Stimulated activated CD8-positive, alpha-beta memory T cell treated with anti-CD3 and anti-CD28 coated beads, Interleukin-7, amount 100 ng/mL, for 4 hours (primary cell): ENCODE results near the gene ELAVL2.
"Not testable (repeated sequence)": the region's sequence is repeated elsewhere in the genome, so short reads cannot be mapped to it uniquely, and the experiment has no call there.

Source experiments
- DNase-seq, 2 donors: peaks; one replicate each; pipeline ENCODE4 v3.0.0-alpha.2; 2020; ENCODE audit warnings: low read depth in 2 of 2

The ELAVL2 gene

DNA sequence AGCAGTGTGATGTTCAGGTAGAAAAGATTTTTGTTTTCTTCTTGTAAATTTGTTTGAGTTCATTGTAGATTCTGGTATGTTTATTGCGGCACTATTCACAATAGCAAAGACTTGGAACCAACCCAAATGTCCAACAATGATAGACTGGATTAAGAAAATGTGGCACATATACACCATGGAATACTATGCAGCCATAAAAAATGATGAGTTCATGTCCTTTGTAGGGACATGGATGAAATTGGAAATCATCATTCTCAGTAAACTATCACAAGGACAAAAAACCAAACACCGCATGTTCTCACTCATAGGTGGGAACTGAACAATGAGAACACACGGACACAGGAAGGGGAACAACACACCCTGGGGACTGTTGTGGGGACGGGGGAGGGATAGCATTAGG is 103.0 kb downstream of the ELAVL2 start:
- not testable (repeated sequence) for DNase-seq

DNA sequence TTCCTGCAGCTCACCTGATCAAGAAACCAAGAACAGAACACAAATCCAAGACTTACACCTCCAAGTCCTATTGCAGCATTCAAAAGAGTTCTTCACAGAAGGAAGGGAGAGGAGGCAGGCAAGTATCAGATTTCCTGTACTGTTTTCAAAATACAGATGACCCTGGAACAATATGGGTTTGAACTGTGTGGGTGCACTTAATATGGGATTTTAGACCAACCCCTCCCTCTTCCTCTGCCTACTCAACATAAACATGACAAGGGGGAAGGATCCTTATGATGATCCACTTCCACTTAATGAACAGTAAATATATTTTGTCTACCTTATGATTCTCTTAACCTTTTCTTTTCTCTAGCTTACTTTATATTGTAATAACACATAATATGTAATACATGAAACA is 104.6 kb downstream of the ELAVL2 start:
- DNase-seq: no peak

DNA sequence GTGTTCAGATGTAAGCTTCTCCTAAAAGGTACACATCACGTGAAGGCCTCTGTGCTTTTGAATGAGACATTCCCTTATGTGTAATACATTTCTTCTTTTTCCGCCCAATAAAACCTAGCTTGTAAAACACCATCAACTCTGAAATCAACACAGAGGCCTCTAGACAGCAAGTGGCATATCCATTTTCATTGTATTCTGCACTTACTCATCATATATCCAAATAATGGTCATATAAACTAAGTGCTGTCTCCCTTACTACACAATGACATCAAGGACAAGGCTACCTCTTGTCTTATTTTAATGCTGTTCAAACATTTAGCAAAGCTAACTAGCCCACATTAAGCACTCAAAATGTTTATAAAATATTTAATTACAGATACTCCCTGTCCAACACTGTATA is 108.5 kb downstream of the ELAVL2 start:
- DNase-seq: no peak

DNA sequence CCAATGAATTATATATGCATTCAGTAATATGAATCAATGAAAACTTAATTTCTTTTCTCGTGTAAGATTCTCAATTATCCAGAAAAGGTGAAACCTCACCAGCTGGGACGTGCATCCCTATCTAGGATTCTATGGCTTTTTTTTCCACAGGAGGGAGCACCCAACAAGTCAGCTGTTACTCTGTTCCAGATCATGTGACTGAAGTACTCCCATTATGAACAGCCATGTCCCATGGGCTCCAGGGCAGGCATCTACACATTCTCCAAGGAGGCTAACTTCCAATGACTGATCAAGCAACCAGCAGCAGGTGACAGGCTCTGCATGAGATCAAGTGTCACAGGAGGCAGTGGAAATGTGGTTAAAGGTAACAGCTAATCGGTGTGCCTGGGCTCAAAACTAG is 118.8 kb downstream of the ELAVL2 start:
- no peak for DNase-seq

DNA sequence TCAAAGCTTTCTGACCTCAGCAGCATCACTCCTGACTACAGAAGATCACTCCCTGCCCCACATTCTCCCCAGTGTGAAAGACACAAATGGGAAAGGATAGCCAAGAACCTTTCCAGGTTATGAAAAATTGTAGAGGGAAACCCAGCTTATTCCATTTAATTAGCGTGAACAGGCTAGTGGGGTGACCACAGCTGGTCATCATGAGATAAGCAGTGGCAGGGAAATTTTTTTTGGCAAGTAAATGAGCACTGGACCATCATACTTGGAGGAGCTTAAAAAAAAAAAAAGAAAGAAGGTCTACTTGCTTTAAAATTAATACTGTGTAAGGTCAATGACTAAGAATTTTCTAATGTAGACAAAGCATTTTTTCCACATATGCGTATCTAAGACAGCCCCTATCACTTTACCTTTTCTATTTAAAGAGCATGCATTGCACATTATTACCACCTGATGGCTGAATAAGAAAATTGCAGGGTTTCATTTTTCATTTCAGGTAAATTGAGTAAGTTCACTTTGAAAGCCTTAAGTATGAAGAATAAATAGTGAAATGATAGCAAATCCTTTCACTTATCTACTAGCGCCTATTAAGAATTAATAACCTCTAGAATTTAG is 123.6 kb downstream of the ELAVL2 start:
- no peak for DNase-seq

DNA sequence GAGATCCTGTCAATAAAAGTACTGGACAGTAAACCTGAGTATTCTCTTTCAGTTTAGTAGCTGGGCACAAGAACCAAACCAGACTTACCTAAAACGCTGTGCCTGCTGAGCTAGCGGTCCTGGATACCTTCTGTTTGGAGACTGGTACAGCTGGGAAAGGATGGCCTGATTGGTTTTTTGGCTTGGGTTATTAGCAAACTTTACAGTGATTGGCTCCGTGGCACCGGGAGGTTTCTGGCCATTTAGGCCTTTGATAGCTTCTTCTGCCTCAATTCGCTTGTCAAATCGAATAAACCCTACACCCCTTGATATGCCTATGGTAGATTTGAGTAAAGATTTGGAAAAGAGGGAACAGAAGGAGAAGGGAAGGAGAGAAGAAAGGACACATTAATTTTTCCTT is 124.7 kb downstream of the ELAVL2 start:
- DNase-seq: no peak

DNA sequence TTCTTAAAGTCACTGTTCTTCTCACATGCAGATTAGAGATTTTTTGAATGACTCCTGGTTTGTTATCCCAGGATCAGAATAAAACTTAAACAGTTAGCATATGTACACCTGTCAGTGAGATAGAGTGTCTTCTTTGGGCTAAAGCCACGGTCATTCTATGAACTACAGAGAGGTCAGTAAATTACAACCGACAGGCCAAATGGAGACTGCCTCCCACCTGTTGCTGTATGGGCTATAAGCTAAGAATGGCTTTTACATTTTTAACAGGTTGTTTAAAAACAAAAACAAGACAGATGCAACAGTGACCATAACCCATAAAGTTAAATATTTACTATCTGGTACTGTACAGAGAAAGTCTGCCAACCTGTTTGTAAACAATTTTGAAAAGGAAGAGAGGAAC is 125.7 kb downstream of the ELAVL2 start:
- no peak for DNase-seq

DNA sequence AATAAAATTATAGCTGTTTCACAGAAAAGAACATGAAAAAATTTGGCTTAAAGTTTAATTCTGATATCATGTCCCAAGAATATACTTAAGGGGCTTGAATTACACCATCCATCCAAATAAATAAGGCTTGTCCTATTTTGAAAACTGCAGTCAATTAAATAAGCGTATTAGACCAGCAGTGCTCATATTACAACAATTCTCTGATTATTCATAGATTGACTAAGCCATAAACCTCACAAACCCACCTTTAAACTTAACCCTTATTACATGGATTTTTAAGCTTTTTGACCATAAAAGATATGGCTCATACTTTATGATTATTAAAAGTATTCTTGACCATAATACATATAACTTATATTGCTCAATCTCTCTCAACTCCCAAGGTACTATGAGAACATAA is 127.9 kb downstream of the ELAVL2 start:
- no peak for DNase-seq

DNA sequence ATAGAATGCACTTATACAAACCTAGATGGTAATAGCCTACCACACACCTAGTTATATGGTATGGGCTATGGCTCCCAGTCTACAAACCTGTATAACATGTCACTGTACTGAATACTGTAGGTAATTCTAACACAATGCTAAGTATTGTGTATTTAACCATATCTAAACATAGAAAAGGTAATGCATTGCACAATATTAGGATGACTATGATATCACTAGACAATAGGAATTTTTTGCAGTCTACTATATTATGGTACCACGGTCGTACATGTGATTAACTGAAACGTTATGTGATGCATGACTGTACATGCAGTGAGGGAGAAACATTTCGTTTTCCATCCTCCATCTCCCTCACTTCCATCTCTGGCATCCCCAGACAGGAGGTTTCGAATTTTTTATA is 130.5 kb downstream of the ELAVL2 start:
- no peak for DNase-seq

DNA sequence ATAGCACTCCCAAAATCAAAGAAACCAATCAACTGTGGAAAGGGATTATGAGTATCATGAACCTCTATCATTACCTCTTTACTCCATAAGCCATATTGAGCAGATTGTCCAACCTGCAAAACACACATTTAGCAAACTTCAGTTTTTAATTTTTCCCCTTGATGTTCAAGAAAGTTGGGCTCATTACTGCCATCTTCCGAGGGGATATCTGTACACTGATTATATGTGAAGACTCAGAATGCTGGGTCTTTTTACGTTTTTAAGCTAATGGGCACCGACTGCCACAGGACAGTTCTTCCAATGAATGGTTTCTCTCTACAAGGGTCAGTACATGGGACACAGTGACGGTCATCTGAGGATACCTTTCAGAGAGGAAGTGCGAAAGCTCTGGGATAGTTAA is 132.7 kb downstream of the ELAVL2 start:
- DNase-seq: no peak

DNA sequence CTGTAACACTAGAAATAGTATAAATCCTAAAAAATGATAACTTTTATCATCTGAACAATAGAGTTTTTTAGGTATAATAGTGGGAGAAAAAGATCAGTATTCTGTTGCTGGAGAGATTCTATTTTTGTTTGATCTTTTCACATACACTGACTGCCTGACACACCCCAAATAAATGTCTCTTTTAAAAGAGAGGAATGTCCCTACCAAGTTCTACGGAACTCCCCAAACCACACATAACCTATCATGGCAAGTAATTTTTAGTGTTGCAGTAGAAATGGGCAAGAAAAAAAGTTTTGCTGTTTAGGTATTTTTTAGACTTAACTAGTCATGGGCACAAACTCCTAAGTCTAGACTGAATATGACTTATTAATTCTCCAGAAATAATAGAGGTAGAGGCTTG is 139.1 kb downstream of the ELAVL2 start:
- no peak for DNase-seq

DNA sequence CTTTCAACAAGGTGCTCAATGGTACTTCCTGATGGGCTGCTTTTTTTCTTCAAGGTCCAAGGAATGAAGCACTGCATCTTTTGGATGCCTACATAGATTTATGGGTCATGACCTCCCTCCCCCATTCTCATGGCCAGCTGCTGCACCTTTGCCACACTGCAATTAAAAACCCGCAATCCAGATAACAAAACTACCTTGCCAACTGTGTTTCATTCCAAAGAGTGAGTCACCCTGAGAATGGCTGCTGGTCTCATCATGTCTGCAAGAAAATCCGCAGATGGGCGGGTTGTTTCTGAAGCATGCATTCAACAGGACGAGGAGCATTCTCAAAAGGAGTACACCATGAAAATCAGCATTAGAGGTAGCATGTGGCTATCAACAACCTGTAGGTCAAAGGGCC is 139.8 kb downstream of the ELAVL2 start:
- no peak for DNase-seq

DNA sequence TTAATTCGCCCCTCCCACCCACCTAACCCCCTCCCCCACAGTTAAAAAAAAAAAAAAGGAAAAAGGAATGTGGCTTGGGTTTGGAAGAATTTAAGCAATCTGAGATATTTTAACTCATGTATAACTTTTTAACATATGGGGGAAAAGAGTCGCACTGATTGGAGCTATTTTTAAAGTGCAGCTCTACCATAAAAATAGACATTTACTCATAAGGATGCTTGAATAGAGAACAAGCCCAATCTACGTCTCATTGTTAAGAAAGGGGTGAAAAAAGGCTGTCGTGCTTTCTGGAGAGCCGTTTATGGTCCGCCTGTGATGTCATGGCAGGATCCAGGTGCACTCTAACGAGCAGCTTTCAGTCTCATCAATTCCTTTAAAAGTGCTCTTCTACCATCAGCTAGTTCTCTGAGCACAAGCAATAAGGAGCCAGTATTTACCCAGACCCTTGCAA is 142.4 kb downstream of the ELAVL2 start:
- DNase-seq: no peak

DNA sequence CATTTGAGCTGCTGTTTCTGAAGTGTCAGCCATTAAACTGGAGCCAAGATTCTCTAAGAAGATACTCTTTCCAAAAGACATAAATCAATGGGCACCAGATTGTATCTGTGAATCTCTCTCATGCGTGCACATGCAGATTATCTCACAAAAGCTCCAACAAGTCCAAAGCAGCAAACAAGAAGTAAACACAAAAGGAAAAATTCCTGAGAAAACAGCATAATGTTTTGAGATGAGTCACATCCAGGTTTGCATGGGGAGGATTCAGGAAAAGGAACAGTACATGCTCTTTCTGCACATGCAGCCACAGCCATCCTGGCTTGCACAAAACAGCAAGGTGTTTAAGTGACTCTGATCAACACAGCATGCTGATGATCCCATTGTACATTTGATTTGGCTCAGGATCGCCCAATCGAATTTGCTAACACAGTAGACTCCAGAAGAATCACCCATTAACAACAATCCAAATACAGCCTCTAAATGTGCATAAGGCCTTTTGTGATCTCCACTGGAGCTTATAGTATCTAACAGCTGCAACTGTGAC is 143.1 kb downstream of the ELAVL2 start:
- no peak for DNase-seq

DNA sequence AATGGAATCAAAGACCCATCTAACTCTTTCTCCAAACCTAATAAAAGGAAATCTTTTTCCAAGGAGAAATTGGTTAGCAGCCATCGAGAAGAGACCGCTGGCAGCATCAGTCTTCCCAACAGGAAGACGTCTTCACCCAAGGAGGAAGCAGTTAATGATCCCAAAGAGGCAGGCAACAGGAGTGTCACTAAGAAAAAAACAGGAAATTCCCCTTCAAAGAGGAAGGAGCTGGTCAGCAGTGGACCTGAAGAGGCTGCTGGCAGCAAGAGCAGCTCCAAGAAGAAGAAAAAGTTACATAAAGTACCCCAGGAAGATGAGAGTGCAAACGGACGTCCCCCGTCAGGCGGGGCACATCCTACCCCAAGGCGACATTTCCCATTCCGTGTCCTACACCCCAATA is 143.7 kb downstream of the ELAVL2 start:
- no peak for DNase-seq

DNA sequence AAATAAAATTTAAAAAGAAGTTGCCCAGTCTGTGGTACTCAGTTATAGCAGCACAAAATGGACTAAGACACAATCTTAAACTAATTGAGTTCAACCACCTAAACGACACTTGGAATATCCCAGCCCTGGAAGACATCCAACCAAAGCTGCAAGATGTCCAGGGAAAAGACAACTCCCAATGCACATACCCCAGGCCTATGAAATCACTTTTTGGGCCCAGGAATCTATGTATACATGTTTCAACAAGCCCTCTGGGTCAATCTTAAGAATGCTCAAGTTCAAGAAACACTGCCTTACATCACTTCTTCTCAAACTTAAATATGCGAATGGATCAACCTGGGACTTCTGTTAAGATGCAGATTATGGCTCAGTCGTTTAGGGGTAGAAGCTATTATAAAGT is 148.6 kb downstream of the ELAVL2 start:
- DNase-seq: no peak

DNA sequence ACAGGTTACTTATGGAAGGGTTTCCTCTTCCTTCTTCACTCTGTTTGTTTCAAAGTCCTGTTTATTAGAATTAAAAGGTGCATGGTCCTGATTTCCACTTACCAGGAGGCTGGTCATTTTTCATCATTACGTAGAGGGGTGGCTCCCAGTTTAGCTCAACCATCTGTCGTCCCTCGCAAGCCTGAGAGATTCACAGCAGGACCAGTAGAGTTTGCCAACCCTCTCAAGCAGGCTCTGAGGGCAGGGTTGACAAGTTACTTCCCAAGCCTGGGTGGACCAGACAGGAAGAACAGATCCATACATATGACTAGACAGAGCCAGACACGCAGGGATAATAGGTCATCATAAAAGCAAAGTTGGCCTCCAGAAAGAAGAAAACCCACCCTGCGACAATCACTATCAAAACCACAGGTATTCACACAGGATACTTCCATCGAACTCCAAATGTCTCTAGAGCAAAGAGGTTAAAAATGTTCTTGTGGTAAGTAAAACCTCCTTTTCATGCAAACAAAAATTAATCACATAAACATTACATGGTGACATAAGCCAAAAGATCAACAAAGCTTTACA is 151.9 kb downstream of the ELAVL2 start:
- DNase-seq: no peak

DNA sequence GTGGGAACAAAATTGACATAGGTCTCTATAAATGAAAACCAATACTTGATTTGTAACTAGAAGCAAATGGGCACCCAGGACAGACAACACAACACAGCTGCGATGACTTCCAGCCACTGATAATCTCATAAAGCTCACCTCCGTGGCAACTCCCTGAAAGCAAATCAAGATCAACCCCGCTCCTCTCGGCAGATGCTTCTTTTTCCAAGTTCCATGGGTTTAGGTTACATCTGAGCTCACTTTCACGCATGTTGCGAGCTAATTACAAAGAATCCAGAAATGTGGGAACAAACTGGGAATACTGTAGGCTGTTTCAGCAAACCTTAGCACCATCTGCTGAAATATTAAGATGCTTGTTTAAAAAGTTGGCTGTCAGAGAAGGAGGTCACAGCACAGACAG is 153.9 kb downstream of the ELAVL2 start:
- DNase-seq: no peak

DNA sequence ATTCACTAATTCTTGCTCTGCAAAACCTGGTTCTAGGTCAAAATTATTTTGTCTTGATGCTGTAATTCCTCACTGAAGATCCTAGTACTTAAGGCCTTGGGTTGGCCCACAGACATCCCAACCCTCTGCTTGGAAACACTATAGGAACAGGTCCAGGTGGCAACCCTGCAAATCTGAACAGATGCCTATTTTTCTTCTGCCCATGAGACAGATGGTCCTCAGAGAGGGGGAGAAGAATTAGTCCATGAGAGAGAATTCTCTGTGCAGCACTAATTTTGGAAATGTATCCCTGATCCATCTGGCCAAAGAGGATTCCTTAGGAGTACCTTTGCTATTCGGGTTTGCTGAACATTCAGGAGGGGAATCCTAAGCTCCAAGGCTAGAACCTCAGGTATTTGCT is 156.3 kb downstream of the ELAVL2 start:
- no peak for DNase-seq

DNA sequence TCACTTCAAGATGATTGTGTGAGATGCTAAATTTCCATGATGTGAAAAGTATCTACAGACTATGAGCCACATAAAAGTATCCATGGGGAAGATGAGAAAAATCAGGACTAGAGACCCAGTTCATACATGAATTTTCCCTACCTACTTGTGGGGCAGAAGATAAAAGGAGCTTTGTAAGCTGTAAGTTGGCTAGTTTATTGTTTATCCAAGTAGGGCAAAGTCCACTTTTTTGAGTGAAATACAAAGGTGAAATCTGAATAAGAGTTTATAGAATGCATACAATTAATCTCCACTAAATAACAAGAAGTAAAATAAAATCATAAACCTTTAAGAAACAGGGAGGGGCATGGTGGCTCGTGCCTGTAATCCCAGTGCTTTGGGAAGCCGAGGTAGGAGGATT is 160.4 kb downstream of the ELAVL2 start:
- DNase-seq: no peak

DNA sequence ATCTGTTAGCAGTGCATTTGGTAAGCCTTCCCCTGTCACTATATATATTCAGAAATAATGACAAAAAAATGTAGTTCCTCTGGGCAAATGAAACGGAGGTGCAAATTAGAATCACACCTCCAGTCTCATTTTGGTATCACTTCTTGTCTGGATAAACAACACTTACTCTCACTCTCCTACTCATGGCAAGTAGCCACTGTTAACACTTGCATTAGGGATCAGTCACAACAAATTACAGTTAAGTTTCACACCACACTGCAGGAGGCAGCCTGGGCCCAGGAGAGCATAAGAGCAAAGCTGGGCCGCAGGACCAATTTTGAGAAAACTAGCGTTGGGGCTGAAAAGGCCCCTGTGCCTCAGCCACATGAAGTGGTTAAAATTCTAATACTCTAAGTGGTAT is 161.0 kb downstream of the ELAVL2 start:
- DNase-seq: no peak

DNA sequence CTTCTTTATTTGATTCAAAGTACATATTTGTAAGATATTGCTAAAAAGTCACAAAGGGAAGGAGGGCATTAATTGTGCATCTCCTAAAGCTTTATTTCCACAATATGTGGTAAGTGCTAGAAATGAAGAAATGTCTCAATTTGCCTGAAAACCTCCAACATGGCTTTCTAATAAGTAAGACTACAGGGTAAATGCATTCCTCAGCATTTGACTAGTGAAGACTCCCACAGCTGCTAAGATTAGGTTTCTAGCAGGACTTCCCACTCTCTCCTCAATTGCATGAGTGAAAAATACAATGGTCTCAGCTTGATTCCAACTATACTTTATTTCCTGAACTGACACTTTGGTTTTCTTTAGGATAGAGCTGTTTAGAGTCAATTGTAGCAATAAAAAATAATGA is 162.1 kb downstream of the ELAVL2 start:
- no peak for DNase-seq

DNA sequence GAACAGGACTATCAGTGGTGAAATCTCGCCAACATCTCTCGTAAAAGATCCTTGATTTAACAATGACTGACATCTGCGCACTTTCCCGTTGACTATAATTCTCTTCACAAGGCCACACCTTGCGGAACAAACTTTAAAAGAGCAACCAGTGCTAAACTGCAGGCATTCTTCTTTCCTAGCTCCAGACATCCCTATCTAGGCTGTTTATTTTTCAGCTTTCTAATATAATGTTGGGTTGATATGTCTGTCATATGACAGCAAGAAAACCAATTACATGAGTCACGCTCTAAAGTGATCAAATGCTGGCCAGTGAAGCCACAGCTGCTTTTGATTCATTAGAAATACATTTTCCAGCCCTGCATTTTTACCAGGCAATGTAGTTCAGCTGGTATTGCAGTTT is 162.5 kb downstream of the ELAVL2 start:
- DNase-seq: no peak

DNA sequence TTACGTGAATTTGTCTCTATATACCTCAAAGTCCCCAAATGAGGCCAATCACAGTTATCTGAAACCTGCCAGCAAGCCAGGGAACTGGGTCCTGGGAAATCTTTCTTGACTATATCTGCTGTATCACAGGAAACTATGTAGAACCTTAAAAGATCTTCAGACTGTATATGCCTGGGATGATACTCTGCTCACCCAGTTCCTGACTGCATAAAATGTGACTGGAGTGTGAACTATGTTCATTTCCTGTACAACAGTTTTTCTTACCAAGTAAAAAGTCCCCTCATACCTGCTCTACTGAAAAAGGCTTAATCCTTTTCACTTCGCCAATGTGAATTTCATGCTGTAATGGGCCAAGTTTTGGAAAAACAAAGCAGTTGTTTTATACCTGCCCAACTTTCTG is 162.9 kb downstream of the ELAVL2 start:
- DNase-seq: no peak
